Brain microvascular endothelial cell (primary cell): Measurements from ENCODE around the gene DDX56.

Experiments
- DNase-seq: peaks from one replicate; pipeline ENCODE4 v3.0.0-alpha.2; 2020
- H3K27ac ChIP-seq: fragments of 250-450 bp; sonication (Bioruptor Pico); 2 replicates; pipeline ENCODE4 v1.5.1; 2020; ENCODE audit warnings: mild to moderate bottlenecking, moderate library complexity
- H3K27me3 ChIP-seq: fragments of 250-450 bp; sonication (Bioruptor Pico); replicated peaks from 2 replicates; pipeline ENCODE4 v1.5.1; 2020; ENCODE audit warnings: mild to moderate bottlenecking
- H3K36me3 ChIP-seq: fragments of 250-450 bp; sonication (Bioruptor Pico); replicated peaks from 2 replicates; pipeline ENCODE4 v1.5.1; 2020; ENCODE audit warnings: mild to moderate bottlenecking
- H3K4me3 ChIP-seq: 2 replicates; pipeline ENCODE4 v1.5.1; 2011; ENCODE audit warnings: low read depth, mild to moderate bottlenecking, control low read depth, low read length, moderate library complexity
- in situ Hi-C: cut with HindIII; loops from 2 replicates; pipeline ENCODE4 v1.10.0; 2017; ENCODE audit warnings: low sequenced_read_pairs, low pct_ligation_motif_present
- TF ChIP-seq, protein P1 (sequence below): IDR thresholded peaks from 2 replicates; pipeline ENCODE4 v1.5.1; 2011; ENCODE audit warnings: low read depth, mild to moderate bottlenecking, moderate library complexity, low read length, control low read depth, inconsistent platforms; ENCODE audit errors: missing control alignments

Gene DDX56

DNA sequence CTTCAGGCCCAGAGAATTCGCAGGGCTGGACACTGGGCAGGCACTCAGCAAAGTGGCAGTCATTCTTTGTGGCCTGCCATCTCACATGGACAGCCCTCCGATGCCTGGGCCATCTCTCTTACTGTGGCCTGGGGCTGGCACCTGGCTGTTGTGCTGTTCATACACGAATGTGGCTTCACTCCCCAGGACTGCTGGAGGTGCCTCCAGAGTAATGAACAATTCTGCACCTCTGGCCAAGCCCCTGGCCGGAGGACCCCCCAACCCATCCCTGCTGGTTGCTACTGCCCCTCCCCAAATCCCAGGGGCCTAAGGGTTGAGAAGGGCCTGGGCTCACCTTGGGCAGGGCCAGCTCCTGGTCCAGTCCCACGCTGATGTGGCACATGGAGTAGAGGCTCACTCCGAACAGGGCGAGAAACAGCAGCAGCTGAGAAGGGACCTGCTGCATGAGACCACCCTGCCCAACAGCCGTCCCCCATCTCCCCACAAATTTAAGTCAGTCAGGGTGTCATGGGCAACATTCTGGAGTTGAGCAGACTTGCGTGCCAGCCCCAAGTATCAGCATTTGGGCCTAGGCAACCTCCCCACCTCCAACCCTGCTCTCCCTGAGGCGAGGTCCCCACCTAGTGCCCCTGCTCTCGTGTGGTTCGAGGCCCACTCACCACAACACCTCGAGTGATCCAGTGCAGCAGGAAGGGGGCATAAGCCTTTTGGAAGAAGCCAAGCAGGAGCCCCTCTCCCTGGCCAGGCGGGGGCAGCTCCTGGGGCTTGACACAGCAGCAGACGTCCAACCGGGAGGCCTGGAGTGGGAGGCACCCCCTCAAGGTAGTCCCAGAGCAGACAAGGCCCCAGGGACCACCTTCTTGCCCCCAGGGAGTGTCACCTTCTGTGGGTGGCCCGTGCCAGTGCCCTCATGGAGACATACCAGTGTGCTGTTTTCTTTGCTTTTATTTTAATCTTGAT is 42.0 kb downstream of the DDX56 start:
- DNase-seq = no peak
- Histone ChIP-seq H3K36me3 (no peaks in the 10 kb centered on the region), H3K27ac (no peak overlapping the region), H3K4me3 (no peak overlapping the region), H3K27me3 (no peaks in the 10 kb centered on the region)
- TF ChIP-seq, protein P1, sequence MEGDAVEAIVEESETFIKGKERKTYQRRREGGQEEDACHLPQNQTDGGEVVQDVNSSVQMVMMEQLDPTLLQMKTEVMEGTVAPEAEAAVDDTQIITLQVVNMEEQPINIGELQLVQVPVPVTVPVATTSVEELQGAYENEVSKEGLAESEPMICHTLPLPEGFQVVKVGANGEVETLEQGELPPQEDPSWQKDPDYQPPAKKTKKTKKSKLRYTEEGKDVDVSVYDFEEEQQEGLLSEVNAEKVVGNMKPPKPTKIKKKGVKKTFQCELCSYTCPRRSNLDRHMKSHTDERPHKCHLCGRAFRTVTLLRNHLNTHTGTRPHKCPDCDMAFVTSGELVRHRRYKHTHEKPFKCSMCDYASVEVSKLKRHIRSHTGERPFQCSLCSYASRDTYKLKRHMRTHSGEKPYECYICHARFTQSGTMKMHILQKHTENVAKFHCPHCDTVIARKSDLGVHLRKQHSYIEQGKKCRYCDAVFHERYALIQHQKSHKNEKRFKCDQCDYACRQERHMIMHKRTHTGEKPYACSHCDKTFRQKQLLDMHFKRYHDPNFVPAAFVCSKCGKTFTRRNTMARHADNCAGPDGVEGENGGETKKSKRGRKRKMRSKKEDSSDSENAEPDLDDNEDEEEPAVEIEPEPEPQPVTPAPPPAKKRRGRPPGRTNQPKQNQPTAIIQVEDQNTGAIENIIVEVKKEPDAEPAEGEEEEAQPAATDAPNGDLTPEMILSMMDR = no peak
- in situ Hi-C loops = no loop called here

DNA sequence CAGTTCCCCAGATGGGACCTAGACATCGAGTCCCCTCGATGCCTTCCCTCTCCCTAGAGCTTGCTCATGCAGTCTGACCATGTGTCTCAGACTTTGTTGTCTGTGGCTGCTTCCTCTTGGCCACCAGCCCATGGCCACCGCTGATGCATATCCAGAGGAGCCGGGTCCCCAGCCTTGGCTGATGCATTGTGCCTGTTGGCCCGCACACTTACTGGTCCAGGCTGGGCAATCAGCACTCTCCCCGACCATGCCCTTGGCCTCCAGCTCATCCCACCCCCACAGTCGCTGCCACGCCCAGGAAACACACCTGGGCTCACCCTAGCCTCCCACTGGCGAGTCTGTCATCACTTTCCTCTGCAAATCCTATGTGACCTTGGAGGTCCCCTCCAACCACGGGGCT is 42.7 kb downstream of the DDX56 start:
- in situ Hi-C loops = no loop called here
- no peaks in the 10 kb centered on the region for H3K27me3 ChIP-seq
- H3K36me3 ChIP-seq = no peaks in the 10 kb centered on the region
- H3K4me3 ChIP-seq = no peak overlapping the region
- H3K27ac ChIP-seq = no peak overlapping the region
- TF ChIP-seq, protein P1 = no peak
- no peak for DNase-seq

DNA sequence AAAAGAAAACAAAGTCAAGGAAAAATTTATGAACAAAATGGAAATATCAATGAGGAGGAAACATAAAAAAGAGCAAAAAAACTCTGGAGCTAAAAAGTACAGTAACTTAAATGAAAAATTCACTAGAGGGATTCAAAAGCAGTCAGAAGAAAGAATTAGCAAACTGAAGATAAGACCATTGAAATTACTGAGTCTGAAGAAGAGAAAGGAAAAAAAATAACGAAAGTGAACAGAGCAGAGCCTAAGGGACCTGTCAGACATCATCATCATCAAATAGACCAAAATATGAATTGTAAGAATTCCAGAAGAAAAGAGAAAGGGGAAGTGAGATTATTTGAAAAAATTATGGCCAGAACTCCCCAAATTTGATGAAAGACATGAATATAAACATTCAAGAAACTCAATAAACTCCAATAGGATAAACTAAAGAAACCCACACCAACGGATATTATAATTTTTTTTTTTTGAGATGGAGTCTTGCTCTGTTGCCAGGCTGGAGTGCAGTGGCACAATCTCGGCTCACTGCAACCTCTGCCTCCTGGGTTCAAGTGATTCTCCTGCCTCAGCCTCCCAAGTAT is 48.8 kb downstream of the DDX56 start:
- H3K27me3 ChIP-seq = no peaks in the 10 kb centered on the region
- no peak overlapping the region for H3K27ac ChIP-seq
- H3K36me3 ChIP-seq = no peaks in the 10 kb centered on the region
- H3K4me3 ChIP-seq = no peak overlapping the region
- TF ChIP-seq, protein P1 = no peak
- in situ Hi-C loops = no loop called here
- no peak for DNase-seq

DNA sequence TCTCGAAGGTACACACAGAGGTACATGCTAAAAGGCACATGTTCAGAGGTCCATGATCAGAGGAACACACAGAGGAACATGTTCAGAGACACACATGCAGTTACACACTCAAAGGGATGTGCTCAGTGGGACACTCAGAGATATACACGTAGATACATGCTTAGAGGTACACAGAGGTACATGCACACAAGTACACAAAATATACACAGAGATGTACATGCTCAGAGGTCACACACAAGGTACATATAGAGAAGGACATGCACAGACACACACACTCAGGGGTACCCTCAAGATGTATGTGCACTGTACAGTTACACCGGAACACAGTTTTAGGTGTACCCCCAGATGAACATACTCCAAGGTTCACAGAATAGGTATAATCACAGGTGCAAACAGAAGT is 51.4 kb downstream of the DDX56 start:
- Histone ChIP-seq H3K36me3 (no peaks in the 10 kb centered on the region), H3K27ac (no peak overlapping the region), H3K4me3 (no peak overlapping the region), H3K27me3 (no peaks in the 10 kb centered on the region)
- DNase-seq = no peak
- in situ Hi-C loops = no loop called here
- TF ChIP-seq, protein P1 = no peak

GRCh38 chr7:44521347-44522095 is 52.2 kb downstream of the DDX56 start:
- DNase-seq = no peak
- no peak overlapping the region for H3K4me3 ChIP-seq
- TF ChIP-seq, protein P1 = no peak
- in situ Hi-C loops = no loop called here
- no peaks in the 10 kb centered on the region for H3K27me3 ChIP-seq
- H3K27ac ChIP-seq = no peak overlapping the region
- no peaks in the 10 kb centered on the region for H3K36me3 ChIP-seq
